ENCODE data around the gene KCNQ1.

GRCh38 chr11:2858995-2859698 is 414.3 kb downstream of the KCNQ1 start:
- TF ChIP-seq POLR2A (IDR thresholded peaks at IDR 0.05; ENCODE audit: low read depth, low read length): no peak
- no peak for TF ChIP-seq TAF1 (IDR thresholded peaks at IDR 0.05; ENCODE audit: borderline replicate concordance, low read depth, low read length)
- no peak for TF ChIP-seq POLR2AphosphoS5 (IDR thresholded peaks at IDR 0.05; ENCODE audit: low read depth, low read length)

Measured in GM12892 (cell line).